Liver (tissue), 3 donors: ENCODE data around the gene KIF3B.

Source experiments
- CTCF ChIP-seq: fragments of 150-350 bp; IDR thresholded peaks from 2 replicates; pipeline ENCODE4 v1.5.1; 2017; ENCODE audit warnings: improper control_type of control experiment, low read depth, low read length; ENCODE audit not compliant: missing input control
- NR2F2 ChIP-seq: IDR thresholded peaks from 2 replicates; pipeline ENCODE4 v1.6.1; 2016; ENCODE audit warnings: antibody characterized with exemption
- TAF1 ChIP-seq: conservative IDR thresholded peaks from 2 replicates; pipeline ENCODE4 v1.6.1; 2016; ENCODE audit warnings: antibody characterized with exemption, mild to moderate bottlenecking
- YY1 ChIP-seq: IDR thresholded peaks from 2 replicates; pipeline ENCODE4 v1.6.1; 2016; ENCODE audit warnings: antibody characterized with exemption, mild to moderate bottlenecking
- TF ChIP-seq, protein P1 (sequence below): IDR thresholded peaks from 2 replicates; pipeline ENCODE4 v1.6.1; 2016; ENCODE audit warnings: antibody characterized with exemption, mild to moderate bottlenecking
- donor health status: healthy.
- donor health status: healthy.

DNA sequence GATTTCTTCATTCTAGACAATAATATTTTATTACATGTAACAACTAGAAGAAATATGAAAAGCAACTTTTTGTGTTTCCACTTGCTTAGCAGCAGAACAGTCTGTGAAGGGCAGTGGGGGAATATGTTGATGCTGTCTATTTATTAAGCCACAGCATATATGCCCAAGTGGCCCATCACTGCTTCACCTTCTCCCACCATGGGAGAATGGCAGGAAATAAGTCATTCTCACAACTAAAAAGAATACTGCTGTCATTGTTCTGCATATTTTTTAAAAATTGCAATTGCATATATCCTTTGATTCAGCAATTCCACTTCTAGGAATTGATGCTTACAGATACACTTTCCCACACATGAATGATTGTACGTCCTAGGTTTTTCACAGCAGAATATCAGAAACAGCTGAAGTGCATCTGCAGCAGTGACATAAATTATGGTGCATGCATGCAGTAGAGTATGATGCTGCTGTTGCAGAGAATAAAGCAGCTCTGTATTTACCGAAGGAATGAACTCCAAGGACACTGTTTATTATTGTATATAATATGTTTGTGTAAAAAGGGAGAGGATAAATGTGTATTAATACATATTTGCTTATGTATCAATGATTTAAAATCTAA lies 26.8 kb downstream of the KIF3B start:
- TF ChIP-seq, protein P1, sequence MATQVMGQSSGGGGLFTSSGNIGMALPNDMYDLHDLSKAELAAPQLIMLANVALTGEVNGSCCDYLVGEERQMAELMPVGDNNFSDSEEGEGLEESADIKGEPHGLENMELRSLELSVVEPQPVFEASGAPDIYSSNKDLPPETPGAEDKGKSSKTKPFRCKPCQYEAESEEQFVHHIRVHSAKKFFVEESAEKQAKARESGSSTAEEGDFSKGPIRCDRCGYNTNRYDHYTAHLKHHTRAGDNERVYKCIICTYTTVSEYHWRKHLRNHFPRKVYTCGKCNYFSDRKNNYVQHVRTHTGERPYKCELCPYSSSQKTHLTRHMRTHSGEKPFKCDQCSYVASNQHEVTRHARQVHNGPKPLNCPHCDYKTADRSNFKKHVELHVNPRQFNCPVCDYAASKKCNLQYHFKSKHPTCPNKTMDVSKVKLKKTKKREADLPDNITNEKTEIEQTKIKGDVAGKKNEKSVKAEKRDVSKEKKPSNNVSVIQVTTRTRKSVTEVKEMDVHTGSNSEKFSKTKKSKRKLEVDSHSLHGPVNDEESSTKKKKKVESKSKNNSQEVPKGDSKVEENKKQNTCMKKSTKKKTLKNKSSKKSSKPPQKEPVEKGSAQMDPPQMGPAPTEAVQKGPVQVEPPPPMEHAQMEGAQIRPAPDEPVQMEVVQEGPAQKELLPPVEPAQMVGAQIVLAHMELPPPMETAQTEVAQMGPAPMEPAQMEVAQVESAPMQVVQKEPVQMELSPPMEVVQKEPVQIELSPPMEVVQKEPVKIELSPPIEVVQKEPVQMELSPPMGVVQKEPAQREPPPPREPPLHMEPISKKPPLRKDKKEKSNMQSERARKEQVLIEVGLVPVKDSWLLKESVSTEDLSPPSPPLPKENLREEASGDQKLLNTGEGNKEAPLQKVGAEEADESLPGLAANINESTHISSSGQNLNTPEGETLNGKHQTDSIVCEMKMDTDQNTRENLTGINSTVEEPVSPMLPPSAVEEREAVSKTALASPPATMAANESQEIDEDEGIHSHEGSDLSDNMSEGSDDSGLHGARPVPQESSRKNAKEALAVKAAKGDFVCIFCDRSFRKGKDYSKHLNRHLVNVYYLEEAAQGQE, result no peak
- TF ChIP-seq NR2F2, result no peak
- TF ChIP-seq CTCF, result no peak
- TF ChIP-seq TAF1, result no peak
- no peak for TF ChIP-seq YY1
